HEK293 (cell line): ENCODE measurements around the gene ACVR1.

Experiments
- BCL11A ChIP-seq: fragments of 450-650 bp; formaldehyde crosslinking; IDR thresholded peaks from 2 replicates; pipeline ENCODE4 v1.5.1; 2016; ENCODE audit warnings: low read depth, missing biosample characterization, missing genetic modification characterization
- MEIS1 ChIP-seq: sonication (generic); formaldehyde crosslinking; IDR thresholded peaks from 2 replicates; pipeline ENCODE4 v1.8.1; 2022; ENCODE audit warnings: missing genetic modification reagents, mild to moderate bottlenecking, borderline replicate concordance
- RBAK ChIP-seq: fragments of 450-650 bp; formaldehyde crosslinking; IDR thresholded peaks from 2 replicates; pipeline ENCODE4 v1.5.1; 2016; ENCODE audit warnings: missing biosample characterization, missing genetic modification characterization
- SP2 ChIP-seq: fragments of 450-650 bp; formaldehyde crosslinking; IDR thresholded peaks from 2 replicates; pipeline ENCODE4 v1.5.1; 2016; ENCODE audit warnings: missing biosample characterization, missing genetic modification characterization
- ZBTB20 ChIP-seq: fragments of 450-650 bp; formaldehyde crosslinking; IDR thresholded peaks from 2 replicates; pipeline ENCODE4 v1.5.1; 2016; ENCODE audit warnings: missing biosample characterization, missing genetic modification characterization
- ZNF24 ChIP-seq: fragments of 450-650 bp; formaldehyde crosslinking; IDR thresholded peaks from 2 replicates; pipeline ENCODE4 v1.5.1; 2016; ENCODE audit warnings: missing biosample characterization, missing genetic modification characterization
- ZNF311 ChIP-seq: fragments of 450-650 bp; formaldehyde crosslinking; IDR thresholded peaks from 2 replicates; pipeline ENCODE4 v1.5.1; 2017; ENCODE audit warnings: missing biosample characterization, missing genetic modification characterization, borderline replicate concordance
- ZNF560 ChIP-seq: fragments of 450-650 bp; formaldehyde crosslinking; IDR thresholded peaks from 2 replicates; pipeline ENCODE4 v1.5.1; 2017; ENCODE audit warnings: missing biosample characterization, missing genetic modification characterization, borderline replicate concordance
- ZNF629 ChIP-seq: fragments of 450-650 bp; formaldehyde crosslinking; IDR thresholded peaks from 2 replicates; pipeline ENCODE4 v1.5.1; 2017; ENCODE audit warnings: missing biosample characterization, missing genetic modification characterization
- ZNF768 ChIP-seq: fragments of 450-650 bp; formaldehyde crosslinking; IDR thresholded peaks from 2 replicates; pipeline ENCODE4 v1.5.1; 2018; ENCODE audit warnings: missing biosample characterization, mild to moderate bottlenecking, missing genetic modification characterization
- TF ChIP-seq, protein P1 (sequence below): fragments of 450-650 bp; formaldehyde crosslinking; IDR thresholded peaks from 2 replicates; pipeline ENCODE4 v1.5.1; 2016; ENCODE audit warnings: missing biosample characterization, missing genetic modification characterization
- TF ChIP-seq, protein P2 (sequence below): fragments of 450-650 bp; formaldehyde crosslinking; optimal IDR thresholded peaks from 2 replicates; pipeline ENCODE3; 2016; ENCODE audit warnings: missing biosample characterization, mild to moderate bottlenecking, missing genetic modification characterization

DNA sequence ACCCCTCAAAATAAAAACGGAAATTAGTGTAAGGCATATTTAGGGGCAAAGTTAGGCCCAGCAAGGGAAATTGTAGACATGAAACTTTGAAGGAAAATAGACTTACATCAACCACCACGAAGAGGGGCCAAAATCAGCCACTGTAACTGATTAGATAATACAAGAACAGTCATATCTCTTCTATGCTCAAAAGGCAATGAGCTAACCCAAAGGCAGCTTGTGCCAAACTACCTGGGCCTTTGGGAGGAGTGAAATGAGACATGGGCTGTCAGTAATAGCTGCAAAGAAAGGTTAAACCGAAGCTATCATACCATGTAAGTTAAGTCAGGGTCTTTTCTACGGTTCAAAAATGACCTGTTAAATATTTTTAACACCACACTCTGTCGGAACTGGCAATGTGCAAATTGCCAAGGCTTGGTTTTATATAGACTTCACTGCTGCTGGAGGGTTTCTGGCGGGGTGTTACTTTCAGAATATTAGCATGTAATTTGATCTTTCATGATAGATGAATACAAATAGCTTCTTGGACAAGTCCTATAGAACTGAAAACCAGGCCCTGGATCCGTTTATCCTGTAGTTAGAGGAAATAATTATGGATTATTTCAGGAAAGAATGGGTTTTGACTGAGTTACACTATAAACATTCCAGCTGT lies 69.6 kb downstream of the ACVR1 start:
- TF ChIP-seq, protein P1, sequence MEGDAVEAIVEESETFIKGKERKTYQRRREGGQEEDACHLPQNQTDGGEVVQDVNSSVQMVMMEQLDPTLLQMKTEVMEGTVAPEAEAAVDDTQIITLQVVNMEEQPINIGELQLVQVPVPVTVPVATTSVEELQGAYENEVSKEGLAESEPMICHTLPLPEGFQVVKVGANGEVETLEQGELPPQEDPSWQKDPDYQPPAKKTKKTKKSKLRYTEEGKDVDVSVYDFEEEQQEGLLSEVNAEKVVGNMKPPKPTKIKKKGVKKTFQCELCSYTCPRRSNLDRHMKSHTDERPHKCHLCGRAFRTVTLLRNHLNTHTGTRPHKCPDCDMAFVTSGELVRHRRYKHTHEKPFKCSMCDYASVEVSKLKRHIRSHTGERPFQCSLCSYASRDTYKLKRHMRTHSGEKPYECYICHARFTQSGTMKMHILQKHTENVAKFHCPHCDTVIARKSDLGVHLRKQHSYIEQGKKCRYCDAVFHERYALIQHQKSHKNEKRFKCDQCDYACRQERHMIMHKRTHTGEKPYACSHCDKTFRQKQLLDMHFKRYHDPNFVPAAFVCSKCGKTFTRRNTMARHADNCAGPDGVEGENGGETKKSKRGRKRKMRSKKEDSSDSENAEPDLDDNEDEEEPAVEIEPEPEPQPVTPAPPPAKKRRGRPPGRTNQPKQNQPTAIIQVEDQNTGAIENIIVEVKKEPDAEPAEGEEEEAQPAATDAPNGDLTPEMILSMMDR (tag by site-specific recombination) = no peak
- TF ChIP-seq ZNF24 (tag by site-specific recombination) (no peak), ZNF768 (tag by site-specific recombination) (no peak), ZNF560 (tag by site-specific recombination) (no peak), BCL11A (tag by site-specific recombination) (no peak), ZNF629 (no peak), MEIS1 (no peak), ZBTB20 (no peak), RBAK (tag by site-specific recombination) (no peak), SP2 (tag by site-specific recombination) (no peak), ZNF311 (tag by site-specific recombination) (no peak)
- TF ChIP-seq, protein P2, sequence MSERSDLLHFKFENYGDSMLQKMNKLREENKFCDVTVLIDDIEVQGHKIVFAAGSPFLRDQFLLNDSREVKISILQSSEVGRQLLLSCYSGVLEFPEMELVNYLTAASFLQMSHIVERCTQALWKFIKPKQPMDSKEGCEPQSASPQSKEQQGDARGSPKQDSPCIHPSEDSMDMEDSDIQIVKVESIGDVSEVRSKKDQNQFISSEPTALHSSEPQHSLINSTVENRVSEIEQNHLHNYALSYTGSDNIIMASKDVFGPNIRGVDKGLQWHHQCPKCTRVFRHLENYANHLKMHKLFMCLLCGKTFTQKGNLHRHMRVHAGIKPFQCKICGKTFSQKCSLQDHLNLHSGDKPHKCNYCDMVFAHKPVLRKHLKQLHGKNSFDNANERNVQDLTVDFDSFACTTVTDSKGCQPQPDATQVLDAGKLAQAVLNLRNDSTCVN (tag by site-specific recombination) = no peak
